Right lung (tissue), 5 donors: ENCODE measurements around the gene C1QTNF12. TPM values are rescaled to one million over a fixed set of nuclear protein-coding genes. Genes with fewer than 3 reads are reported as not detected.
A peak's percentile ranks its signal among the peaks of the same experiment; 100 is the strongest.

Experiments
- DNase-seq, 2 donors: peaks; one replicate each; pipeline ENCODE4 v3.0.0-alpha.2; 2013
- polyA plus RNA-seq, 5 donors: library from polyadenylated mRNA; unstranded; fragments of 120-200 nt; gene quantifications; one replicate each; pipeline versions ENCODE4 v1.2.1 to v1.2.3, GENCODE V29; 2013; ENCODE audit warnings: inconsistent platforms in 1 of 5, low replicate concordance in 1 of 5; ENCODE audit not compliant: insufficient read length in 5 of 5, insufficient read depth in 1 of 5

The C1QTNF12 gene
- polyA plus RNA-seq, 5 donors, result 0.41 to 1.7 (median 0.58) TPM

DNA sequence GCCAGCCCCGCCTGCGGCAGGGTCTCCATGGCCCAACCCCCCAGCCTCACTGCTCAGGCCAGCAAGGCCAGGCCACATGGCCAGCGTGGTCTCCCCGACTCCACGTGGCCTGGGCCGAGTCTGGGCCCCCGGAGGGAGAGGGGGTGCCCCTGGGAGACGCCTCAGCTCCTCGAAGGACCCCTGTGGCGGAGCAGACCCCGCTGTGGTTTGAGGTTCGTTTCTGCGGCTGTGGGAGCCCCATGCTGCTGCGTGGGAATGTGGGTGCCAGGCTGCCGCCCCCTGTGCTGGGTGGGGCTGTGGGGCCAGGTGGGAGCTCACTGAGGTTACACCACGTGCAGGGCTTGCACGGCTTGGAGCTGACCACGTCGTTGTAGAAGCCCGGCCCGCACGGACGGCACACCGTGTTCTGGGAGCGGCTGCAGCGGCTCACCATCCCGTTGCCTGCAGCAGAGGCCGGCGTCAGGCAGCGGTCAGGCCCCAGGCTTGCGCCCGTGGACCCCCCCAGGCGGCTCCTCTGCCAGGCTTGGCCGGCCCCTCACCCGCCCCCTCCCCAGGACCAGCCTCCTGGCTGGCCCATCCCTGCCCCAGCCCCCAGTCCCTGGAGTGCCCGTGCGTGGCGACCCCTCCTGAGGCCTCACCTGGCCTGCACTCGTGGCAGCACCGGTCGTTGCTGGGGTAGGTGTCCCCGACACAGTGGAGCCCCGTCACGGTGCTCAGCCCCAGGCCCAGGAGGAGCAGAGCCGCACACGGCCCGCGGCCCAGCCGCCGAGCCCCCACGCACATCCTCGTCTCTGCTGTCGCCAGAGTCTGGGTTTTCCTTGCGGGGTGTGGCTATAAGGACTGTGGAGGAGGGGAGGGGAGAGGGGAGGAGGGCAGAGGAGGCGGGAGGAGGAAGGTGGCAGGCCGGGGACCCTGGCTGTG, 32.9 kb downstream of the C1QTNF12 start, which contains the start of gene TNFRSF4:
TSS of gene TNFRSF4 (minus strand) at position 809 of the 921 bp plus-strand sequence. CDS start at position 783, 26 bp downstream.
- no peak for DNase-seq

DNA sequence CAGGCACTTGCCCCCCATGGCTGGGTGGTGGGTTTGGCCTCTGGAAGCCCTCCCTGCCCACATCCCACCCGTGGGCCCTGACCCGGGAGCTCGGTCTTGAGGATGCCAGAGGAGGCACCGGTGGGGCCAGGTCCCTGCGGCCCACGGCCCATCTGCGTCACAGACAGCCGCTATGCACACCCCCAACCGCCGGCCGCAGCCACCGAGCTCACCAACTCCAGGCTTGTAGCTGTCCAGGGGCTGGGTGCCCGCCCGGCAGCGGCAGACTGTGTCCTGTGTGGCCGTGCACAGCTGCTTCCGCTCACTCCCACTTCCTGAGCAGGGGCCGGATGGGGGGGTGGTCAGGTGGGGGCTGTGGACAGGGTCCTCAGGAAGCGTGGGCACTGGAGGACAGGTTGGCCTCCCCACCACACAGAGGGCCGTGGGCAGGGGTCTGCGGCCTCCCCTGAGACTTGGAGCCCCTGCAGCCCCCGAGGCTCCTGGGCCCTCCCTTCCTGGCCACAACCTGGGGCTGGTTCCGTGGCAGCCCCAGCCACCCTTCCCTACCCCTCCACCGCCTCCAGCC, 33.7 kb downstream of the C1QTNF12 start:
- DNase-seq, result no peak

DNA sequence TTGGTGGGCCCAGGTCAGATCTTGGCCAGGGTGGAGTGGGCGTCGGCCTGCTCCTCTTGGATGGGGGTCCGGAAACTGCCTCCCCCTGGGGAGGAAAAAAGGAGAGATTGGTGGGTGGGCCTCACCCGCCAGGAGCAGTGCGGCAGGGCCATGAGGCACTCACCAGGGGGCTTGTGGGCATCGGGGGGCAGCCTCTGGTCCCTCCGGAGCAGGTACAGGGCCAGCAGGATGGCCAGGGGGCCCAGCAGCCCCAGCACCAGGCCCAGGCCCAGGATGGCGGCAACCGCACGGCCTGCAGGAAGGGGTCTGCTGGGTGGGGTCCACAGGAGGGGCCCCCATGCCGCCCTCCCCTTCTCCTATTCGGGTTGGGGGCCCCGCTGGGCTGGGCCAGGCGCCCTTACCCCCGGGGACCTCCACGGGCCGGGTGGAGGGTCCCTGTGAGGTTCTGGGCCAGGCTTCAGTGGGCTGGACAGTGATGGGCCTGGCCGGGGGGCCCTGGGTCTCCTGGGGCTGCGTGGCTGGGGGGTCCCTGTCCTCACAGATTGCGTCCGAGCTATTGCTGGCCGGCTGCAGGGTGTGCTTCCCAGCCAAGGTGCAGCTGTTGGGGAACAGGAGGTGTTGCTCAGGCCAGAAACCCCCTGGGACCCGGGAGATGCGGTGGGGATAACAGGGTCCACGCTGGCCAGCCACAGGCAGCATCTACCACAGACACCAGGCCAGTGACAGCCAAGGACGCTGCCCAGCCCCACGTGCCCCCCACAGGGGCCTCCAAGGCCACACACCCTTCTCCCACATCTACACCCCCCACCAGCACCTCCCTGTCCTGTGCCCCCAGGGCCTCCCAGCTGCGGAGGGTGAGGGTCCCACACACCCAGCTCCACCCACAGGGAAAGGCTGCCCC, 34.7 kb downstream of the C1QTNF12 start:
- DNase-seq, result no peak

DNA sequence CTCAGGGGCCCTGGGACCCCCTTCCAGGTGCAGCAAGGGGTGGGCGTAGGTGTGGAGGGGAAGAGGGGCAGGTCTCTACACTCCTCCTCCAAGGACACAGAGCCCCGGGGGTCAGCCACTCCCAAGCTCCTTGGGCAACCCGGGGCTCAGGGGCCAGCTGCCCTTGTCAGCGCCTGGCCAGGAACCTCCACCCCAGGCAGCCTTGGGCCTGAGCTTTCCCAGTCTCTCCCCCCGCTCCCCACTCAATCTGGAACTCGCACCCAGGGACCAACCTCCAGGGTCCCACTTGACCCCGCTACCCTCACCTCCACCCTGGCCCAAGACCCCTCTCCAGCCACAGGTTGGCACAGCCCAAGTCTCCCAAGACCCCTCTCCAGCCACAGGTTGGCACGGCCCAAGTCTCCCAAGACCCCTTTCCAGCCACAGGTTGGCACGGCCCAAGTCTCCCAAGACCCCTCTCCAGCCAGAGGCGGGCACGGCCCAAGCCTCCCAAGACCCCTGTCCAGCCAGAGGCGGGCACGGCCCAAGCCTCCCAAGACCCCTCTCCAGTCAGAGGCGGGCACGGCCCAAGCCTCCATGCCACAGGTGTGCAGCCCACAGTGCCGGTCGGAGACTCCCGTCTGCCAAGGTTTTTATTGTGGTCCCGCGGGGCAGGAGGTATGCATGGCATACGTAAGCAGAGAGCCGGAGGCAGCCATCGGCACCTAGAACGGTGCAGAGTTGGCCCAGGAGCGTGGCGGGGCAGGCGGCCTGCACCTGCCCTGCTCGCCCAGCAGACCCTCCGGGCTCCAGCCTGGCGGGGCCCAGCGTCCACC, 35.6 kb downstream of the C1QTNF12 start:
- DNase-seq, result no peak

DNA sequence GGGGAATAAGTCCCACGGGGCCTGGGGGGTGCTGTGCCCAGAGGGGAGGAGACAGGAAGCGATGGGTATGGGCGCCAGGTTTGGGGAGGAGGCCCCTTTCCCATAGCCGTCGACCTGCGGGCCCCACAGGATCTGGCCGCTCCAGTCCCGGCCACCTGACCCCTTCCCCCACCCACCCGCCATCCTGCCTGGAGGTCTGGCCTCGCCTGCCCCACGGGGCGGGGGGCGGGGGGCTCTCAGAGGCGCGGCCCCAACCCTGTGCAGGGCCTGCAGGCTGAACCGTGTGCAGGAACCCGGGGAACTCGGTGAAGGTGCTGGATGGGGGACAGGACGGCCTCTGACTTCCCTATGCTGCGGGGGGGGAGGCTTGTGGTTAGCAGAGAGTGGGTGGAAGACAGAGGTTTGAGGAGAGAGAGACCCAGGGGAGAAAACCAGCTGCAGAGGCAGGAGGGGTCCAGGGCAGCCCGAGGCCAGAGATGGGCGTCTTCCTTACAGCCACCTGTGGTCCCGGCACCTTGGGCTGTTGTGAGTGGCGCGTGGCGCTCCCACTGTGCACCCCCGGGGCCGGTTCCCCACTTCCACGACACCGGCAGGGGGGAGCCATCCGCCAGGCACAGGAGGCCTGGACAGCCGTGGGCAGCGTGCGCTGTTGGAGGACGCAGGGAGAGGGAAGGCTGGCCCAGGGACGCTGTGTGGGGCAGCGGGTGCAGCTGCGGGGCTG, 37.6 kb downstream of the C1QTNF12 start:
- no peak for DNase-seq

DNA sequence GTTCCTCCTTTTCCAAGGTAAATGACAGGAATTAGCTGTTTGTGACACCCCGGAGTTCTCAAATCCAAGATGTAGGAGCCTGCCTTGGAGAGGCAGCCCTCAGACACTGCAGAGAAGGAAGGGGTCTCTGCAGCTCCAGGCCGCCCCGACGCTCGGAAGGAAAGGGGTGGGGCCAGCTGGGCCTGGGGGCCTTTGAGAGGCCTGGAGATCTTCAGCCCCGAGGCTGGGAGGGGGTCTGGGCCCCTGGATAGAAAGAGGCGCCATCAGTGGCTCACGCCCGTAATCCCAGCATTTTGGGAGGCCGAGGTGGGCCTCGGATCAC, 39.0 kb downstream of the C1QTNF12 start:
- no peak for DNase-seq

DNA sequence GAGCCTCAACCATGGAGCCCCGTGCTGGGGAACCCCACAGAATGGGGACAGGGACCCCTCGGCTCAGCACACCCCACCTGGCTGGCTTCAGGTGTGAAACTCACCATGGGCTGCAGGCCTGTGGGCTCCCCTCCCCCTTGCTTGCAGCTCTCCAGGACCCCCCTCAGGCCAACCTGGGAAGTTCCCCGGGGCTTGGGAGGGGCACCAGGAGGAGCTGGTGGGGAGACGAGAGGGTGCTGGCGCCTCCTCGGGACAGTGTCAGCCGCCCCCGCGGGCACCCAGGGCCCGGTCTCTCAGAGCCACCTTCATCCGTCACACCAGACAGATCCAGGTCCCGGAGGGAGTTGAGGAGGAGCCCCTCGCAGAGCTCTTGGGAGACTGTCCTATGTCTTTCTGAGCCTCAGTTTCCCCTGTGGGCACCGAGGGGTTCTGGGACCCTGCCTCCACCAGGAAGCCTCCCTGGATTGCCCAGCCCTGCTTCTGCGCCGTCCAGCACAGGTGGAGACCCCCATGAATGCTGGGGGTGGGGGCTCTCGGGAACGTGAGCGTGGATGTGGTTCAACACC, 39.5 kb downstream of the C1QTNF12 start:
- no peak for DNase-seq

DNA sequence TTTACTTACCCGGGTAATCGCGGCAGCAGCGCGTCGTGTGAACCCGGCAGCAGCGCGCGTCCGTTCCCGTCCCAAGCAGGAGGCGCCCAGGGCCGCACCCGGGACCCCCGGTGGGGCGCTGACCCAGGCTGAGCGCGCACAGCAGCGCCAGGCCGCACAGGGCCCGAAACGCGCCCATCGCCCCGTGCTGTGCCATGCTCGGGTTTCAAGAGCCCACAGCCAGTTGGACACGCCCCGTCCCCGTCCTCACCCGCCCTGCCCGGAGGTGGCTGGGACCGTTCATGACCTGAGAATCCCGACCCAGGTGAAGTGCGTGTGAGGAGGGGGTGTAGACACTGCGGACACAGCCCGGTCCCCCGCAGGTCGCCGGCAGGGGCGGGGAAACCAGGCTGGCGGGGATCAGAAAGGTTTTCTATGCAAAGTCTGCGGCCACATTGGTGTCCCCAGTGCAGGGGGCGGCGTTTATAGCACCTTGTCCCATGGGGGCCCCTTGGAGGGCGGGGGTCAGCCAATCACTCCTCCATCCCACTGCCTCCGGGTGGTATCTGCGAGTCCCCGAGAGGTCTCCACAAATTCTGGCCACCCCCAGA, 40.1 kb downstream of the C1QTNF12 start, which contains the start of gene TNFRSF18:
TSS of gene TNFRSF18 (minus strand) at position 217 of the 590 bp plus-strand sequence. CDS start at position 196, 21 bp downstream.
- no peak for DNase-seq

DNA sequence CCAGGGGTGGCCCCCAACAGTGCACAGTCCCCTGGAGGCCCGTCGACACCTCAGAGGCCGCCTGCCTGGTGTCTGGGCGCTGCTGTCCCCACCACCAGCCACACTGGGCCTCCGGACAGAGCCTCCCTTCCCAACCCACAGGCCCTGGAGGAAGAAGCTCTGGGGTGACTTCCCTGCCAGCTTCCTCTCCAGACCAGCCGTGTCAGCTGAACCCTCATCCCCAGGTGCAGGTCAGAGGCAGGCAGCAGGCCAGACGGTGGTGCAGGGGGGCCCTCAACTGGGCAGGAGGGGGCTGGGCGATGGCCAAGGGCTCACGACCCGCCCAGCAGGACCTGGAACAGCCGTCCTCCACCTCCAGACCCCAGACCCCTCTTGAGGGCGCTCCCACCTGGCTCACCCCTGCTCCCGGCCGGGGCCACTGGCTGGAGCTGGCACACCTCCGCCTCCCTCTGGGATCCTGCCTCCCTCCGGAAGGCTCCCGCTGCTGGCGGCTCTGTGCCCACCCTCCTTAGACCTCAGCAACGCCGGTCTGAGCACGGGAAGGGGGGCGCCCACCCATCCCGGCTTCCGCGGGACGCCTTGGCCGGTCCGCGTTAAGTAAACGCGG, 40.6 kb downstream of the C1QTNF12 start:
- no peak for DNase-seq

DNA sequence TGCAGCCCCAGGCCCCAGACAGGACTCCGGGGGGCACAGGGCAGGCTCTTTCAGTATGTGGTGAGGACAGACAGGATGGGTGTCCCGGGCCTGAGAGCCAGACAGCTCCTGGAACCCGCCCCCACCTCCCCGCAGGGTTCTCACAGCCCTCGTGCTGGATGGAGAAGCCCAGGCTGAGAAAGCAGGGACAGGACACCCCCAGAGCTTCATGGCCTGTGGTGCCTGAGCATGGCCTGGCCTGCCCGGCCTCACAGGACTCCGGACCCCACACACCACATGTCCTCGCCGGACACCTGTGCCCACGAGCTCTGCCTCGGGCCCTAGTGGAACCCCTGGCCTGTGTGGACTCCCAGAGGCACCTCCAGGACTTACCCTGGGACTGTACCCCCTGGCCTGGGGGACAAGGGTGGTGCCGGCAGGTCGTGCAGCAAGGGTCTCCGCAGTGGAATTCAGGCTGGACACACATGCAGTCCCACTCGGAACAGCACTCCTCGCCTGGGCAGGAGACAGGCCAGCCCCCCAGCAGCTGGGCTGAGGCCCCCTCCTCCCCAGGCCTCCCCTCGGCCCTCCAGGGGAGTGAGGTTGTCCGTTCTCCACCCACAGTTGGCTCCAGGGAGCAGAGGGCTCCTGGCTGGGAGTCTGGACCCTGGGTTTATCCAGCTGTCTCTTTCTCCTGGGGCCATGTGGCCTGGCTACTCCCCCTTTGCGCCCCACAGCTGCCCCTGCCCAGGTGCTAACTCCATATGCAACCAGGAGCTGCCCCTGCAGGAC, 41.3 kb downstream of the C1QTNF12 start:
- DNase-seq, result no peak

DNA sequence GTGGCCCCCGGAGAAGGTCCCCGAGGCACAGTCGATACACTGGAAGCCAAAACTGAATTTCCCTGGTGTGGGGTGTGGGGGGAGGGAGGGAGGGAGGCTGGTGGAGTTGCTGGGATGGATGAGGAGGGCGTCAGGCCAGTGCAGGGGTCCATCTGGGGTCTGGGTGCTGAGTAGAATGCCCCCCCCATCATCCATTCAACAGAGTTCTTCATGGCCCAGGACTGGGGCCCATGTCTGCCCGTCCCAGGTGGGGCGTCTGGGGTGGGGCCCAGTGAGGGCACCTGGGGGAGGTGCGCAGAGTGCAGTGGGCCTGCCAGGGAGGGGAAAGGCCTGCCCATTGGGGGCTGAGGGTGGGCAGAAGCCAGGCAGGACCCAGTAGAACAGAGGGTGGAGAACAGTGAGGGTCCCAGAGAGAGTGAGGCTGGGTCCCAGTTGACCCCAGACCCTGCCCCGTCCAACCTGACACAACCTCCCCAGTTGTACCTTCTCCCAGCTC, 42.0 kb downstream of the C1QTNF12 start:
- DNase-seq, result no peak

DNA sequence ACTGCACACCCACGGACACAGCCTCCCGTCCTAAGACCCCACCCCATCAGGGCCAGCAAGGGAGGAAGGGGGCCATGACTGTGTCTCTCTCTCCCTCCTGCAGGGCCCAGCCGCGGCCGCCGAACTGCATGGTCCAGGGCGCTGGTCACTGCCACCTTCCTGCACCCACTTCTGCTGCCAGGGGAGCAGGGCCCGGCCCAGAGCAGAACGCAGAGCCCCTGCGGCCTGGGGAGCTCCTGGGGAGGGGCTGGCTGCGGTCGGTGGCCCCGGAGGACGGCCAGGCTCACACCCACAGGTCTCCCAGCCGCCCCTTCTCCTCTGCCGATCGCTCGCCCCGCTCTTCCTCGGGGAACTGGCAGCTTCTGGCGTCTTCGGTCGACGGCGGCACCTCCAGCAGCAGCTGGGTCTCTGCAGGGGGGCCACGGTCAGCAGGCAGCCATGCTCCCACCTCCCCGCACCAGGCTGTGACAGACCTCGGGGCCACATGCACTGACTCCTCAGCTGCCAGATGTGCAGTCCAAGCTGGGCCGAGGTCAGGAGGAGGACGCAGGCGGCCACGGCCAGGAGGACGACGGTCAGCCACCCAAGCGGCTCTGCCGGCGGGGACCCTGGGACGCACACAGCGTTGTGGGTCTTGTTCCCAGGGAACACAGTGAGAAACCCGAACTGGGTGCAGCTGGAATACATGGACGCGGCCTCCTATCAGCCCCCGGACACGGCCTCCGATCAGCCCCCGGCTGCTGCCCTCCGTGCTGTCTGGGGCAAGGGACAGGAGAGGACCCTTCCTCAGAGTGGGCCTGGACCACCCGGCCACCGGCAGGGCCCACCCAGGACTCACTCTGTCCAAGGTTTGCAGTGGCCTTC, 42.7 kb downstream of the C1QTNF12 start:
- no peak for DNase-seq

DNA sequence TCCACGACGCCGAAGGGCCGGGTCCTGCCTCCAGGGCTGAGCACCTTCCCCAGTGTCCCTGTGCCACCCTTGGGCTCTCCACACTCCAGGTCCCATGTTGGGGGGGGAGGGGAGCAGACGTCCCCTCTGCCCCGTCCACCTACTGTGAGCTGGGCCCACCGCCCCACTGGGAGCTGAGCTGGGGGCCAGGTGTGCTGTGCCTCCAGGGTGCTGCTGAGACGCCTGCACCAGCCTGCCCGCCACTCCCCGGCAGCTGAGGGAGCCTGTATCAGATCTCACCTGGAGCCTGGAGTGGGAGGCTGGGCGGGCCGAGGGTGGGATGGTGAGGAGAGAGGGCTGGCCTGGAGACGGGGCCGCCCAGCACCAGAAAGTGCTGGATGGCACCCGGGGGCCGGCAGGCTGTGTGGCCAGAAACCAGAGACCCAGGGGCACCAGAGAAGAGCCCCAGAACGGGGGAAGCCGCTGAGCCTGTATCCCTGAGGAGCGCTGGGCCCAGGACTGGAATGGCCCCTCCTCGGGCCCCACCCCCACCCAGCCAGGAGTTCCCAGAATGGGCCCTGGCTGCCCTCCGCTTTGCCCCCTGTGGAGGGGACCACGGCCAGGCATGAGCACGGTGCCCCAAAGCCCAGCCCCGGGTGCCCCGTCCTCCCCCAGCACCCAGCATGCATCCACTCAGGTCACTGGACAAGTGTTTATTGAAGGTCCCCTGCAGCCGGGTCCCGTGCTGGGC, 43.5 kb downstream of the C1QTNF12 start:
- no peak for DNase-seq

DNA sequence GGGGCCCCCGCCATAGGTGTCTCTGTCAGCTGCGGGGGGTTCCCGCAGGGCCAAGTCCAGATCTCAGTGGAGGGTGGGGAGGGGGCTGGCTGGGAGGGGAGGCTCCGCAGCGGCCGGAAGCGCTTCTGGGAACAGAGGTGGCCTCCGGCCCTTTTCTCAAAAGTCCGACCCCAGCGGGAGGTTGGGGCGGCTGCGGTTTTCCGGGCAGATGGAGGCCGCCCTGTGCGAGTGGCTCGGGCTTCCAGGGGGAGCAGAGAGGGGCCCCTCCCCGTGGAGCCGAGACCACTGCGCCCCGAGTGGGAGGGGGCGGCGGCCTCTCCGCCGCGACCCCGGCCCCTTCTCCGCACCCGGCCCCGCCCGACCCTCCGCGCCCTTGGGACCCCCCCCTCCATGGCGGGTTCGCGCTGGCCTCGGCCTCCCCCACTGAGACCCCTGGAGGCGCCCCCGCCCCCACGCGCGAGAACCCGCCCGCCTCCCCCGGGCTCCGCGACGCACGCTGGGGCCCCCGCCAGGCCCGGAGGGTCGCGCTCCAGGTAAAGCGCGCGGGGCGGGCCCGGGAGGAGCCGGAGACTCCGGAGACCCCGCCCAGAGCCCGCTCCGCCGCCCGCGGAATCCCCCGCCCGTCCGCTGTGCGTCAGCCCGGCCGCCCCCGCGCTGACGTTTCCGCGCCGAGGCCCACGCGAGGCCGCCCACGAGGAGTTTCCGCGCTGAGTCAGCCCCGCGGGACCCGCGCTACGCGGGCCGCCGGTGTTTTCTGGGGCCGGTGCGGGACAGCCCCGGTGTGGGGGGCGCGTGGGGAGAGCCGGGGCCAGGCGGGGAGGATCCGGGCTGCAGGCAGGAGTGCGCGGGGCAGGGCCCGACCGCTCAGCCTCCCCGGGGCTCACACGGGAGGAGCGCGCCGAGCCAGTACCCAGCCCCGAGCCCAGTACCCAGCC, 45.4 kb downstream of the C1QTNF12 start:
- peak; percentile 7 to 27 for DNase-seq
